Measurements from ENCODE around the gene MYL4.
"Not testable (repeated sequence)": the region's sequence is repeated elsewhere in the genome, so short reads cannot be mapped to it uniquely, and the experiment has no call there.

The MYL4 gene

DNA sequence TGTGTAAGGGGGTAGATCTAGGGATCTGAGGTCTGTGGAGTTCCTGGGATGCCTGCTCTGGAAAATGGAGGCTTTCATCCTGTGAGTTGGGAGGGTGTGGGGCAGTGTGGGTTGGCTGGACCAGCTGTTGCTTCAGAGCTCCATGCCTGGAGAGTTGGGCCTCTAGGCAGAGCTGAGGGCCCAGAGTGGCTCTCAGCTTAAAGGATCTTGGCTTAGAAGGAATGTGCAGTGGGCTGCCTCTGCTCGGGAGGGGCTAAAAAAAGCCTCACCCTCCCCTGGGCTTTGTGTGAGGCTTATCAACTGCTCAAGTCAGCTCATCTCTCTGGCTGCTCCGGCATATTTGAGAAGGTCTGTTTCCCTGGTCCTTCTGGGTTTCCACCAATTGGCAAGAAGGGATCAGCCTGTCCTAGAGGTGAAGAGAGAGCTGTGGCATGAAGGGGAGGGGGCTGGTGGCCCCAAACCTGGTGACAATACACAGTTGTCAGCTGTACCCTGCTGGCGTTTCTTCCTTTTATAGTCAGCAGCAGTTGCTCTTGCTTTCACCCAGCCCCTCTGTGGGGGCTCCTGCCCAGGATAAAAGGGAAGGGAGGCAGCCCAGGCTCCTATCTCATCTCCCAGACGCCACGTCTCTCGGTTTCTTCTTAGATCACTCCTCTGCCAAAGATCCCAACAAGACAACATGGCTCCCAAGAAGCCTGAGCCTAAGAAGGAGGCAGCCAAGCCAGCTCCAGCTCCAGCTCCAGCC, at the start of gene MYL4:
MYL4 (plus strand) TSS at position 605 of the 745 bp plus-strand sequence; CDS start at position 680, 75 bp downstream.
- TF ChIP-seq POLR2A (IDR thresholded peaks at IDR 0.05; ENCODE audit: low read depth, low read length): no peak
- DNase-seq (ENCODE audit: insufficient read length, low spot score): no peak
- FAIRE-seq: no peak

DNA sequence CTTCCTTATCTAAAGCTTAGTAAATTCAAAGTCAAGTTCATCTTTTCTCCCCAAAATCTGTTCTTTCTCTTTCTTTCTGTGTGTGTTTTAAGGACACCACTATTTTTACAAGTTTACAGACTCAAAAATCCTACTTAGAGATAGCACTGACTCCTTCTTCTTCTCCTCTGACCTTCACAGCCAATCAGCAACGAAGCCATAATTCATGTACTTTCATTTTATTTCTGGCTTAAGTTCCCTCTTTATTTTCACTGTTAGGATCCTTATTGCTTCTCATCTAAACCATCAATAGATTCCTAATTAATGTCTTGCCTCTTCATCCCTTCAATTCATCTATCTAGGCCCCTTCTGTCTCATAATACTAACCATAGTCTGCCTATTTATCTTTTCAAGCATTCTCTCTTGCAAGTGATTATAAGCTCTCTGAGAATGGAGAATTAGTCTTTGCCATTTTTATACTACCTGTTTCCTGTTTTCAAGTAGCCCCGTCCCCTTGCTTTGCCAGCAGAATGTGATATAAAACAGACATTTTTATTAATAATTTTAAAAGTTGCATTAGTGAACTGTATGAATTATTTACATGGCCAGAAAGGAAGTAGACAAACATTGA, 47.0 kb upstream of the MYL4 start:
- no peak for TF ChIP-seq POLR2A (IDR thresholded peaks at IDR 0.05; ENCODE audit: low read depth, low read length)
- DNase-seq (ENCODE audit: insufficient read length, low spot score) (no peak), FAIRE-seq (no peak)

DNA sequence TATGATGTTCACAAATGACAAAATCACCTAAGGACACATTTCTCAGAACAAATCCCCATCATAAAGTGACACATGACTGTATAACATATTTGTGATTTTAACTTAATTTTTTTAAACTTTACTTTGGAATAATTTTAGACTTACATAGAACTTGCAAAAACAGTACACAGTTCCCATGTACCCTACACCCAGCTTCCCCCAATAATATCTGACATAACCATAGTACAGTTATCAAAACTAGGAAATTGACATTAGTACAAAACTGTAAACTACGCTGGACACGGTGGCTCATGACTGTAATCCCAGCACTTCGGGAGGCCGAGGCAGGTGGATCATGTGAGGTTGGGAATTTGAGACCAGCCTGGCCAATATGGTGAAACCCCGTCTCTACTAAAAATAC, 44.9 kb upstream of the MYL4 start:
- TF ChIP-seq POLR2A (IDR thresholded peaks at IDR 0.05; ENCODE audit: low read depth, low read length): no peak
- FAIRE-seq (no peak), DNase-seq (ENCODE audit: insufficient read length, low spot score) (no peak)

DNA sequence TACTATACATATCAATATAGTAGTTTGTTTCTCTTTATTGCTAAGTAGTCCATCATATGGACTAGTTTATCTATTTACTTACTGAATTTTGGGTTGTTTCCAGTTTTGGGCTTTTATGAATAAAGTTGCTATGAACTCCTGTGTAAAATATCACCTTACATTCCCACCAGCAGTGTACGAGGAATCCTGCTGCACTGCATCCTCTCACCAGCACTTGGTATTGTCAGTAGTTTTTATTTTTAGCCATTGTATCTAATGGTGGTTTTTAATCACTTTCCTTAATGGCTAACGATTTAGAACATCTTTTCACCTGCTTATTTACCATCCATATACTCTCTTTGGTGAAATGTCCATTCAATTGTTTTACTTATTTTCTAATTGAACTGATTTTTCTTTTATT, 44.0 kb upstream of the MYL4 start:
- no peak for TF ChIP-seq POLR2A (IDR thresholded peaks at IDR 0.05; ENCODE audit: low read depth, low read length)
- DNase-seq (ENCODE audit: insufficient read length, low spot score) (no peak), FAIRE-seq (peak; percentile 20)

DNA sequence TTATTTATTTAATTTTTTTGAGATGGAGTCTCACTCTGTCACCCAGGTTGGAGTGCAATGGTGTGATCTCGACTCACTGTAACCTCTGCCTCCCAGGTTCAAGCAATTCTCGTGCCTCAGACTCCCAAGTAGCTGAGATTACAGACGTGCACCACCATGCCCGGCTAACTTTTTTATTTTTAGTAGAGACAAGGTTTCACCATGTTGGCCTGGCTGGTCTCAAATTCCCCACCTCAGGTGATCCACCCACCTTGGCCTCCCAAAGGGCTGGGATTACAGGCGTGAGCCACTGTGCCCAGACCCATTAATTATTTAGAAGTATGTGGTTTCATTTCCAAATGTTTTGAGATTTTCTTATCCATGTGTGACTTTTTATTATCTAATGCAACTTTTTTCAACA, 42.3 kb upstream of the MYL4 start:
- not testable (repeated sequence) for FAIRE-seq

DNA sequence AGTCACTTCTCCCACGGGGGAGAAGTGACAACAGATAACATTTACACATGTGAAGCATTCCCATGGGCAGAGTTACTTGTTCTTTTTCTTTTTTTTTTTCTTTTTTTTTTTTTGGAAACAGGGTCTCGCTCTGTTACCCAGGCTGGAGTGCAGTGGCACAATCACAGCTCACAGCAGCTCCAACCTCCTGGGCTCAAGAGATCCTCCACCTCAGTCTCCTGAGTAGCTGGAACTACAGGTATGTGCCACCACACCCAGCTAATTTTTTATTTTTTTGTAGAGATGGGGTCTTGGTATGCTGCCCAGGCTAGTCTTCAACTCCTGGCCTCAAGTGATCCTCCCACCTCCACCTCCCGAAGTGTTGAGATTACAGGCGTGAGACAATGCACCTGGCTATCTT, 40.3 kb upstream of the MYL4 start:
- not testable (repeated sequence) for DNase-seq (ENCODE audit: insufficient read length, low spot score); FAIRE-seq

More for the DNA sequence above, 42.3 kb upstream of the MYL4 start:
- DNase-seq (ENCODE audit: insufficient read length, low spot score): not testable (repeated sequence)

DNA sequence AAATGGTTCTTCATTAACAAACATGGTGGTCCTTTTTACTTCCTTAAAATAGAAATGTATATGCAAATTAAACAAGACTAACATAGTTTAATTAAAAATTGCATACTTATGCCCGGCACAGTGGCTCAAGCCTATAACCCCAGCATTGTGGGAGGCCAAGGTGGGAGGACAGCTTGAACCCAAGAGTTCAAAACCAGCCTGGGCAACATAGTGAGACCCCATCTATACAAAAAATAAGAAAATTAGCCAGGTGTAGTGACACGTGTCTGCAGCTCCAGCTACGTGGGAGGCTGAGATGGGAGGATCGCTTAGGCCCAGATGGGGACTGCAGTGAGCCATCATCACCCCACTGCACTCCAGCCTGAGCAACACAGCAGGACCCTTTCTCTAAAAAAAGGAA, 38.4 kb upstream of the MYL4 start:
- DNase-seq (ENCODE audit: insufficient read length, low spot score): no peak
- no peak for FAIRE-seq
- TF ChIP-seq POLR2A (IDR thresholded peaks at IDR 0.05; ENCODE audit: low read depth, low read length): no peak

DNA sequence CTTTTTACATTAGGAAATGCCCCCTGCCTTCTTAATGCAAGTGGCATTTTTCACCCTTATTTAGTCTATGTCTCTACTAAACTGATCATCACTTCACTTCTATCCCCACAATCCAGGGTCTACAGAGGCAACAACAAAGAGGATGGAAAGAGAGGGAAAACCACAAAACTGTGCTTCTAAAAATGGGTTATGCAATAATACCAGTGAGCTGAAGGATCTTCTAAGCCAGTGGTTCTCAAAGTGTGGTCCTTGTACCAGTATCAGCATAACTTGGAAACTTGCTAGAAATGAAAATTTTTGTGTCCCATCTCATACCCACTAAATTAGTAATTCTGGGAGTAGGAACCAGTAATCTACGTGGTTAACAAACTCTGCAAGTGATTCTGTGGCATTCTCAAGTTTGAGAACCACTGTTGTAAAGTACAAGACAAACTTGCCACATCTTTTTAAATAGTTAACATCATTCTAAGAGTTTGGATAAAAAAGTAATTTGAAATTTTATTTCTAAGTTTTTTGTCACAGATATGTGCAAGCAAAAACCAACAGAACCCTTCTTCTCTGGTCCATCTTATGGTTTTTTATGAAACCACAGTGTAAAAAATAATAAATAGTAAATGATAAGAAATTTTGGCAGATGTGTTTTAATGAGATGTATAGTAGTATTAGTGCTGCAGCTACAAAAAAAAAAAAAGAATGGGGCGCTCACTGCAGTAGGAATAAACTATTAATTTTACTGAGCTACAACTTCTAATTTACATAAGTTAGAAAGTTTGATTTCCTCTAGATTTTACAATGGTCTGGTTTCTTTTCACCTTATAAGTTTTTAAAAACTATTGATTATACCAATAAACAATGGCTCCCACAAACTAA, 36.2 kb upstream of the MYL4 start:
- TF ChIP-seq POLR2A (IDR thresholded peaks at IDR 0.05; ENCODE audit: low read depth, low read length): no peak
- DNase-seq (ENCODE audit: insufficient read length, low spot score): no peak
- no peak for FAIRE-seq

DNA sequence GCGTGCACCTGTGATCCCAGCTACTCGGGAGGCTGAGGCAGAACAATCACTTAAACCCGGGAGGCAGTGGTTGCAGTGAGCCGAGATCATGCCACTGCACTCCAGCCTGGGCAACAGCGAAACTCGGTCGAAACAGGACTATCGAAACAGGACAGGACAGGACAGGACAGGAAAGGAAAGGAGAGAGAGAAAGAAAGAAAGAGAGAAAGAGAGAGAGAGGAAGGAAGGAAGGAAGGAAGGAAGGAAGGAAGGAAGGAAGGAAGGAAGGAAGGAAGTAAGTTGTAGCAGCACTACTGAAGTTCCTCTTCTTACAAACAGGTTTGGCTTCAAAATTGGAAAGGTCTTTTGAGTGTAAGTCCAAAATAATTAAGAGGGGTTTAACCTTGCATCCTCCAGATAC, 34.3 kb upstream of the MYL4 start:
- not testable (repeated sequence) for DNase-seq (ENCODE audit: insufficient read length, low spot score); FAIRE-seq

DNA sequence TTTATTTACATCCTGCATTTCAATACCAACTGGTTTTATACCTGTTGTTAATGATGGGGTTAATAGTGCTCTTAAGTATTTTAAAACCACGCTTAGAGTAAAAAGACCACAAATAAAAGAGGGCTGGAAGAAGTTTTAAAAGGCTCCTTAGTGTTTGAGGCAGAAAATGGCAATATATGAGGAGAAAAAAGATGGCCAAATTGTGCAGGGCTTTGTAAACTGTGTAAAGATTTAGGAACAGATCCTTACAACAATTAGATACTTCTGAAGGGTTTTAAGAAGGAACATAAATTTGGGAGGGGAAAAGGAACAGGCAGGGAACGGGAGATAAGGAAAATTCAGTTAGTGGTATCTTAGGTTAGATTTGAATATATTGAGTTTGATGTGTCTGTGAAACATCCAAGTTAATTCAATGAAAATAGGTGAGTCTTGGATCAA, 32.7 kb upstream of the MYL4 start:
- DNase-seq (ENCODE audit: insufficient read length, low spot score): no peak
- TF ChIP-seq POLR2A (IDR thresholded peaks at IDR 0.05; ENCODE audit: low read depth, low read length): no peak
- FAIRE-seq: no peak

DNA sequence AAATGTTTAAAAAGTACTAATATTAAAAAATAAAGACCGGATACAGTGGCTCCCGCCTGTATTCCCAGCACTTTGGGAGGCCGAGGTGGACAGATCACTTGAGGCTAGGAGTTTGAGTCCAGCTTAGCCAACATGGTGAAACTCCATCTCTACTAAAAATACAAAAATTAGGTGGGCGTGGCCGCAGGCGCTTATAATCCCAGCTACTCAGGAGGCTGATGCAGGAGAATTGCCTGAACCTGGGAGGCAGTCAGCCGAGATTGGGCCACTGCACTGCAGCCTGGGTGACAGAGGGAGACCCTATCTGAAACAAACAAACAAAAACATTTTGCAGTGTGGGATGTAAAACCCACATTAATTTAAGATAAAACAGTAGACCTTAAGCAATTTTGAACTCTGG, 31.9 kb upstream of the MYL4 start:
- FAIRE-seq (no peak), DNase-seq (ENCODE audit: insufficient read length, low spot score) (no peak)
- TF ChIP-seq POLR2A (IDR thresholded peaks at IDR 0.05; ENCODE audit: low read depth, low read length): no peak

DNA sequence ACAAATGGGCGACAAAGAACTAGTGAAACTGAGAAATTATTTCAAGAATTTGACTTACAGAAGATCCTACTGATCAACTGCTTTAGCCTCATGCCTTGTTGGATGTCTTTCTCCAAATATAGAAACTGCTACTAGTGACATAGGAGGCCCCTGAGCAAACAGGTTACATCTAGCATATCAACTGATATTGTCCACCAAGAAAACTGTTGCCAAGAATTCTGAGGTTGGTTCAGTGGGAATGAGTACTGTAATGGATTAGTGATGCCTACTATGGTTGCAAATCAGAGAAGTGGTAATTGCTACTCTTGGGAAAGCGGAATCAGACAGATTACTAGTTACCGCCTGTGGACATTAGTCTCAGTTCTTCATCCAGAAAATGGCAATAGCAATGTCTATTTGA, 30.0 kb upstream of the MYL4 start:
- TF ChIP-seq POLR2A (IDR thresholded peaks at IDR 0.05; ENCODE audit: low read depth, low read length): no peak
- FAIRE-seq: no peak

DNA sequence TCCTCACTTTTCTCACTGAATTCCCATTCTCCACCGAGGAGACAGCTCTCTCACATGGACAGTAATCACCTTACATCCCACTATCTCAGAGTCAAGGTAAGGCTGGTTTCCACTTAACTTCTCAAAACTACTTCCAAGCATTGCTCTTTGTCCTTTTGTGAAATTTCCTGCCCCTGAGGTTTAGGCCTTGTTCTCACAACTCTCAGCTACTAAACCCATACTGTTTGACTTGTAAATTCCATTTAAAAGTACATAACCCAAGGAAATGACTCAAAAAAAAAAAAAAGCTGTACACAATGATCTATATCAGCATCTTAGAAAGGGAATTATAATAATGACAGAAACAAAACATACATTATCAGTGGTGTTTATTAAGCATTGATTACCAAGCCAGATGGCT, 28.8 kb upstream of the MYL4 start:
- FAIRE-seq: no peak
- DNase-seq (ENCODE audit: insufficient read length, low spot score): no peak
- no peak for TF ChIP-seq POLR2A (IDR thresholded peaks at IDR 0.05; ENCODE audit: low read depth, low read length)

More for the DNA sequence above, 30.0 kb upstream of the MYL4 start:
- DNase-seq (ENCODE audit: insufficient read length, low spot score): no peak

DNA sequence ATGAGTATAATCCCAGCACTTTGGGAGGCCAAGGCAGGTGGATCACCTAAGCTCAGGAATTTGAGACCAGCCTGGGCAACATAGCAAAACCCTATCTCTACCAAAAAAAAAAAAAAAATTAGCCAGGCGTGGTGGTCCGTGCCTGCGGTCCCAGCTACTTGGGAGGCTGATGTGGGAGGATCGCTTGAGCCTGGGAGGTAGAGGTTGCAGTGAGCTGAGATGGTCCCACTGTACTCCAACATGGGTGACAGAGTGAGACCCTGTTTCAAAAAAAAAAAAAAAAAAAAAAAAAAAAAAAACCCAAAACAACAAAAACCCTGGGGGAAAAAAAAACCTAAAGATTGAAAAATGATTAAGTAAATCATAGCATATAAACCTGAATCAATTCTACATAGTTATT, 28.2 kb upstream of the MYL4 start:
- DNase-seq (ENCODE audit: insufficient read length, low spot score); FAIRE-seq: not testable (repeated sequence)

Data from H54 (cell line).